Body of pancreas (tissue), 4 donors: Measurements from ENCODE around the gene LMO1.

ENCODE experiments used
- POLR2A ChIP-seq, 3 donors: fragments of 450-650 bp; IDR thresholded peaks; one replicate each; pipeline ENCODE4 v1.6.1; 2016; ENCODE audit warnings: antibody characterized with exemption in 3 of 3, mild to moderate bottlenecking in 2 of 3
- TF ChIP-seq, protein P1 (sequence below), 7 experiments: fragments of 450-650 bp in 4 of 7; fragments of 200-600 bp in 3 of 7; sonication (generic) in 3 of 7; IDR thresholded peaks; one replicate each; pipeline ENCODE4 v1.5.1; 2016 to 2019; ENCODE audit warnings: antibody characterized with exemption in 7 of 7

DNA sequence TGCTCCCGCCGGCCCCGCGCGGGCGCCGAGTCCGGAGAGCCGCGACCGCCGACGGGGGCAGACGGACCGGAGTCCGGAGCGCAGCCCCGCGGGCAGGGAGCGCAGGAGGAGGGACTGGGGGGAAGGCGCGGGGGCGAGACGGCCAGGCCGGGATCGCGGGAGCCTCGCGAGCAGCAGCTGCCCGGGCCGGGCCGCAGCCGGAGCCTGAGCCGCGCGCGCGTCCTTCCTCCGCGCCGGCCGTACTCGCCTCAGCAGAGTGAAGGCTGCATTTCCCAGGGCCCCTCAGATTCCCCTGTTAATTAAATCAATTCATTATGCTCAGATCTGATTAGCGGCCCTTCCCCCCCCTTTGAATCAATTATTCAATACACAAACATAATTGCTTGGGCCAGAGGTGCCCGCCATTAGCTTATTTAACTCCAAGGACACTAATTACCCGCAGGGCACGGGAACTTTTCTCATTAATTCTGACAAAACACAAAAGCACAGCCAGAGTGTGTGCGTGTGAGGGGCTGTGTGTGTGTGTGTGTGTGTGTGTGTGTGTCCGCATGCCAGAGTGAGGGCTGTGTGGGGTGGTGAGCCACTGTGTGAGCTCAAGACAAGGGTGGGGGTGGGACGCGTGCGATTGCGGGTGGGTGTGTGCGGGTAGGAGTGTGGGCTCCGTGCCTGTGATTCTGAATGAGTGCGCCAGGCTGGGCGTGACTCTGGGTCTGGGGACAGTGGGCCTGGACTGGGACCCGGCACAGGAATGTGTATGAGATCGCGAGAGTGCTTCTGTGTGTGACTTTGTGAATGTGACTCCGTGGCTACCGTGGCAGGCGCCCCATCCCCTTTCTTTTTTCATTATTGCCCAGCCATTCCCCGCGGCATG, 5.1 kb upstream of the LMO1 start:
- TF ChIP-seq, protein P1, sequence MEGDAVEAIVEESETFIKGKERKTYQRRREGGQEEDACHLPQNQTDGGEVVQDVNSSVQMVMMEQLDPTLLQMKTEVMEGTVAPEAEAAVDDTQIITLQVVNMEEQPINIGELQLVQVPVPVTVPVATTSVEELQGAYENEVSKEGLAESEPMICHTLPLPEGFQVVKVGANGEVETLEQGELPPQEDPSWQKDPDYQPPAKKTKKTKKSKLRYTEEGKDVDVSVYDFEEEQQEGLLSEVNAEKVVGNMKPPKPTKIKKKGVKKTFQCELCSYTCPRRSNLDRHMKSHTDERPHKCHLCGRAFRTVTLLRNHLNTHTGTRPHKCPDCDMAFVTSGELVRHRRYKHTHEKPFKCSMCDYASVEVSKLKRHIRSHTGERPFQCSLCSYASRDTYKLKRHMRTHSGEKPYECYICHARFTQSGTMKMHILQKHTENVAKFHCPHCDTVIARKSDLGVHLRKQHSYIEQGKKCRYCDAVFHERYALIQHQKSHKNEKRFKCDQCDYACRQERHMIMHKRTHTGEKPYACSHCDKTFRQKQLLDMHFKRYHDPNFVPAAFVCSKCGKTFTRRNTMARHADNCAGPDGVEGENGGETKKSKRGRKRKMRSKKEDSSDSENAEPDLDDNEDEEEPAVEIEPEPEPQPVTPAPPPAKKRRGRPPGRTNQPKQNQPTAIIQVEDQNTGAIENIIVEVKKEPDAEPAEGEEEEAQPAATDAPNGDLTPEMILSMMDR (IDR thresholded peaks at IDR 0.05): no peak
- no peak for TF ChIP-seq POLR2A (IDR thresholded peaks at IDR 0.05)
